ENCODE measurements around the gene CEP57L1.
"Not testable (repeated sequence)": the region's sequence is repeated elsewhere in the genome, so short reads cannot be mapped to it uniquely, and the experiment has no call there.

The CEP57L1 gene

DNA sequence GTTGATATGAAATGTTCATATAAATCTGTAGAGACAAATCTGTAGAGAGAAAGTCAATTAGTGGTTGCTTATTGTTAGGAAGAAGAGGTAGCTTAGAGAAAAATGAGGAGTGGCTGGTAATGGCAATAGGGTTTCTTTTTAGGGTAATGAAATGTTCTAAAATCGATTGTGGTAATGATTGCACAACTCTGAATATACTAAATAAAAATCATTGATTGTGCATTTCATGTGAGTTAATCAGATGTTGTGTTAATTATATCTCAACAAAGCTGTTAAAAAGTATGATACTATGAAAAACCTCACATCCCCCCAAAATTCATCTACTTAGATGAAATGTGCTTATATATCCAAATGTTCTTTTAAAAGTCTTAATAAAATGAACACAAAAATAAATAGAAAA, 84.2 kb downstream of the CEP57L1 start:
- DNase-seq = no peak

DNA sequence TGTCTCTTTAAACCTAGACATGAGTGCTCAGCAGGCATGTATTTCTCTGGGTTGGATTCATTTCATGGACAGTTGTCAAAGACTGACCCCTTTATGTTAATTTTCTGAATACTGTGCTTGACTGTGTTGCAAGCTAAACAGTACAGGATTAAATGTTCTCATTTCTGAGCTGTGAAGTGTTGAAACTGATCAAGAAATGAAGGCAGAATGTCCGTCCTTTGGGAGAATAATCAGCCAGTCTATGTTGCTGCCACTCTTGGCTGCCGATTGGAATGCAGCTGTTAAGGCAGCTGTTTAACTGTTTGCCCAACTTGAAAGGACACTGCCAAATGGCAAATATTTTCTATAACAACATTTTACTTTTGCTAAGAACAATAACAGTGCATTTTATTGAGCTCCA, 87.3 kb downstream of the CEP57L1 start:
- no peak for DNase-seq

DNA sequence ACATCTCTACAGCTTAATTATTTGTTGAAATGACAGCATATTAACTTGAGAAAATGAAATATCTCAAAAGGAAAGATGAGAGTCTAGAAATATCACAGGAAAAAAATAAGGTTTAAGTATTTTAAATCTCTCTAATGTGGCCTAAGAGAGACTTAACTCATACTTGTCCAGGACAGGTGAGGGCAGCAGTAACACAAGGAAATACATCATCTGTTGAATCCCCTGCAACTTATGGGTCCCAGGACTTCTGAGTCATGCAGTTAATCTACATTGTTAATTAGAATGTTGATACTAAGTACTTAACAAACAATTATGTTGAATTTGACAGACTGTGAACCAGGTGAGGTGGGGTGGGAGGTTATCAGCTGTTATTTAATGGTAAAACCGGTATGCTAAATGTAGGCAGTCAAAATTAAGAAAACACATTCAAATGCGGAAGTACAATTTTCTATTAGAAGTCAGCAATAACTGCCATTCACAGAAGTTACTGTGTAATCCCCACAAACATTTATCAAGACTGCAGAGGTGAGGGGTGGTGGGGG, 87.9 kb downstream of the CEP57L1 start:
- no peak for DNase-seq

DNA sequence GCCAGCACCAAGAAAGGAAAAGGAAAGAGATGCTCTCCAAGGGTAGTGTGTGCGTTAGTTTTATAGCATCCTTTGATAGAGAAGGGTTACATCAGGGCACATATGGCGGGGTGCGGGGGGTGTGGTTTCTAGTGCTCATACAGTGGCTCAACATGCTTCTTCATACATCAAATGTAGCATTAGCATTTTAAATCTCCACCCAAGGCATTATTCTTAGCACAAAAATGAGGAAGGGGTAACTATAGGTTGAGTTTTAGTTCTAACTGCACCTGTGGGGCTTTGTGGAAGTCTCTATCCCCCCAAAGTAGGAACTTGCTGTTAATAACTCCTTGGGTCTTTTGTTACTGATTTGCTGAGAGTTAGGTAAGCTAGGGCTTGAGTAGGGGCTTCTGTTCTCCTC, 89.3 kb downstream of the CEP57L1 start:
- no peak for DNase-seq

DNA sequence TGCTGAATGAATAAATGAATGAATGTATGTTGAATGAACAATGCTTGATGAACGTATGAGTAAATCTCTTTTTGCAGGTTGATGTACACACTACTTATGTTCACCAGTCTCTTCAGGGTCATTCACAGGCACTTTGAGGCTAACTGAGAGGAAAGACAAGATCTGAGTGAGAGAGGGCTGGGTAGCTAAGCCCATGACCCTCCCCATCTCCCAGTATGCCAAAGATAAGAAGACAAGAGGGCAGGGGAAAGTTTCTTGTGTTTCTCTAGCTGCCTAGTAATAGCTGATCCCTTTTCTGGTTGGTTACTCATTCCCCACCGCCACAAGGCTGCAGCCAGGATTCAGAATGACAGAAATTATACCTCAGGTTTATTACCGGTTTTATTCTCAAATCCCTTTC, 90.7 kb downstream of the CEP57L1 start:
- DNase-seq = no peak

DNA sequence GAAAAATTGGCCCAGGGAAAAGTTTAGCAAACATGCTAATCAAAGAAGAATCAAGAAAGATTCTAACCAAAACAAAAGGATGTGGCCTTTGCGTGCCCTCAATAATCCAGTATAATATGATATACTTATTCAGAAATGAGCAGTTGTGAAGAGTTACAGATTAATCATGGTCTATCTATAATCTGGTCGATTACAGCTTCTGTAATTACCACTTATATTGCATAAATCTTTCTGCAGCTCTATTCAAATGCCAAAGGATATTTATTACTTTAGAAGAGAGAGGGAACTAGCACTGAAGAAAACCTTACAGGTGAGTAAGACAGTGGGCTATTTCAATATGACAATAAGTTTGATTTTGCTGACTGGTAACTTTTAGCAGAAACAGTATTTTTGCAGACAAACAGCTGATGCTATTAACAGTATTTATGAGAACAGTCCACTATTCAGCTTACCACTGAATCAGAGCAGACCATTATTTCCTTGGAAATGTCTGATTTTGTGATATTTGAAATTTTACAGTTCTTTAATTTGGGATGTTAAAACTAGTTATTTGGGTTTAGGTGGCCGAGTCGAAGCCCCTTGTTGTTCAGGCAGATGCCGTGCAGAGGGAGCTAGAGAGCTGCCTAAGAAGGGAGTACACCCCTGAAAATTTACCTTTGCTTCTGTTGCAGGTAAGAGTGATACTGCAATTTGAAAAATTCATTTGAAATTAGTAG, 92.2 kb downstream of the CEP57L1 start:
- DNase-seq = peak; percentile 18

DNA sequence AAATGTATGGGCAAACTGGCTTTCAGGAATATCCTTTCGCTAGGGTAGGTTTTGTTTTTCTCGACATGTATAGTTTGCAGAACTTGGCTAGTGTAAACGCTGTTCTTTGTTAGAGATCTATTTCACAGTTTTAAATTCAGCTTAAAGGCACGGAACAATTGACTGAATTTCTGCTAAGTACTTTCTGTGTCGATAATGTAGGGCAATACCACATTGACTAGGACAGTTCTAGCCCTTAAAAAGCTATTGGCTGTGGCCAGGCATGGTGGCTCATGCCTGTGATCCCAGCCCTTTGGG, 92.8 kb downstream of the CEP57L1 start:
- no peak for DNase-seq

DNA sequence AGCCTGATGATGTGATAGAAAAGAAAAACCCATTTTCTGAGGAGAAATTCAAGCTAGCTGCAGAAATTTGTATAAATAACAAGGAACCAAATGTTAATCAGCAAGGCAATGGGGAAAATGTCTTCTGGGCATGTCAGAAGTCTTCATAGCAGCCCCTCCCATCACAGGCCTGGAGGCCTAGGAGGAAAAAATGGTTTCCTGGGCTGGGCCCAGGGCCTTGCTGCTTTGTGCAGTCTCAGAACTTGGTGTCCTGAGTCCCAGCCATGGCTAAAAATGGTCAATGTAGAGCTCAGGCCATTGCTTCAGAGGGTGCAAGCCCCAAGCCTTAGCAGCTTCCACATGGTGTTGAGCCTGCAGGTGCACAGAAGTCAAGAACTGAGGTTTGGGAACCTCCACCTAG, 96.1 kb downstream of the CEP57L1 start:
- DNase-seq = not testable (repeated sequence)

DNA sequence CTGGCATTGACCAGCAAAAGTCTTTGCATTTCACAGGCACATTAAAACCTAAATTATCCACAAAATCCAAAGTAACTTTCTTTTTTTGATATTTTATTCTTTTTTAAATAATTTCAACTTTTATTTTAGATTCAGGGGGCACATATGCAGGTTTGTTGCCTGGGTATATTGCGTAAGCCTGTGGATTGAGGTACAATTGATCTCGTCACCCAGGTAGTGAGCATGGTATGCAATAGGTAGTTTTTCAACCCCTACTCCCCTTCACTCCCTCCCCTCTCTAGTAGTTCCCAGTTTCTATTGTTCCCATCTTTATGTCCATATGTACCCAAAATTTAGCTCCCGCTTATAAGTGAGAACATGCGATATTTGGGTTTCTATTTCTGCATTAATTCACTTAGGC, 97.6 kb downstream of the CEP57L1 start:
- no peak for DNase-seq

DNA sequence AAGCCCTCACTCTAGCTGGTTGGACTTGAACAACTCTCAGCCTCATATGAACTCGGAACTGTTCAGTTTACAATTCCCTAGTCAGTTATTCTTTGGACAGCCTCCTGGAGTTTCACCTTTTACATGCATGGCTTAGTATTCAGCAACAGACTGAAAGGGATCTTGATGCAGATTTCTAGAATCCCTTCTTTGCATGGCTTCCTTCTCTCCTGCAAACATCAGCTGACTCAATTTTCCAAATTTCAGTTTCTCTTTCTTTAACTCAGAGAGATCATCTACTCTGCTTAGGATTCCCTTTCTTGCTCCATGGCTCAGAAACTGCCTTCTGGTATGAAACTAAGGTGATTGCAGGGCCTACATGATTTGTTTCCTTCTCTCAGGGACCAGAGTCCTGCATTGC, 99.6 kb downstream of the CEP57L1 start:
- no peak for DNase-seq

DNA sequence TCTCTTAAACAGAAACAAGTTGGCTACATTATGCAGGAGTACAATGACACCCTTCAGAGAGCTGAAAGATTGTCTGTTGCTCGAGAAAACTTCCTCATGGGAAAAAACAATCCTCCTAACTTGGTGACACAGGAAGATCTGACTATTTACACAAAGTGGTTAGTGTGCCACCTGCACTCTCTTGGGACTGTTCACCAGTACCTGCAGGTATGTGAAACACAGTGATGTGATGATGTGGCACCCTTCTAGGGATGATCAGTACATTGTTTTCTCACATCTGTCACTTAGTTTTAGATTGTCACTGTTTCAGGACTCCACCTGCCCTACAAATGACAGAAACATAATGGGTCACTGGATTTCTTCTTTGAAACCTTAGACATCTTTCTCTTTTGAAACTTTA, 101.8 kb downstream of the CEP57L1 start:
- no peak for DNase-seq

DNA sequence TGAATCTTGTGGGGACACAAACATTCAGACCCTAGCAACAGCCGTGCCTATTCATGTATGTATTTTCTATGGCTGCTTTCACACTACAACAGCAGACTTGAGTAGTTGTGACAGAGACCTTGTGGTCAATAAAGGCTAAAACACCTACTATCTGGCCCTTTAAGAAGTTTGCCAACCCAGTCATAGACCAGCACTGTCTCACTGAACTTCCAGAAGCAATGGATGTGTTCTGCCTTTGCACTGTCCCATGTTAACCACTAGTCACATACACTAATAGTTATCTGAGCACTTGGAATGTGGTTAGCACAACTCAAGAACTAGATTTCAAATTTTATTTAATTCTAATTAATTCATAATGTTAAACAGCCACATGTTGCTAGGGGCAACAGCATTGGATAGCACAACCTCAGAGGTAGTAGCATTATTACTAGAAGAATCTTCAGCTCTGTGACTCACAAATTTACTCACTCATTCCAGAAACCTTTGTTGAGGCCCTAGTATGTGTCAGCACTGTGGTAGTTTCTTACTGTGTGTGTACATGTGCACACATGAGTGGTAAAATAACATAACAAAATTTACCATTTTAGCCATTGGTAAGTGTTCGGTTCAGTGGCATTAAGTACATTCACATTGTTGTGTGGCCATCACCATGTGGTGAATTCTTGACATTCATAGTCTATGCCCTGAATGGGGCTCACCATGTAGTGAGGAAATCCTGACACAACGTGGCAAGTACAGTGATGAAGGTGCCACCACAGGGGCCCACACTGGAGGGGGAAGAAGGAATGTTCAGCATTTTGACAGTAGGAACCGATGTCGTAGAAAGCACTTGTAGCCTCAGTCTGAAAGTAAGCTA, 107.3 kb downstream of the CEP57L1 start:
- DNase-seq = no peak

DNA sequence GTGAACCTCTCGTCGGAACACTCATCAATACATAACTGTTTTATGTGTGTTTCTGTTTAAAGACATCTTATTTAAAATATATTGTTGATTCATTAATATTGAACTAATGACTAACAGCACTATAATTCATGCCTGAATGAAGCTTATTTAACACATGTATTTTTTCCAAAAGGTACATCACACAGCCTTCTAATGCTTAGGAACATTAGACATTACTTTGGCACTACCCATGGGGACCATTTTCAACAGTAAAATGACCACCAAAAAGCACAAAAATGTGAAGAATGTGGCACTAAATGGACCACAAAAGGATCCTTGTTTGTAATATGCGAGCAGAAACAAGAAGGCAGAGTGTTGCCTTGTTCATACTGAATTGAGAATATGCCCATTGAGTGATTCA, 109.2 kb downstream of the CEP57L1 start:
- DNase-seq = no peak

DNA sequence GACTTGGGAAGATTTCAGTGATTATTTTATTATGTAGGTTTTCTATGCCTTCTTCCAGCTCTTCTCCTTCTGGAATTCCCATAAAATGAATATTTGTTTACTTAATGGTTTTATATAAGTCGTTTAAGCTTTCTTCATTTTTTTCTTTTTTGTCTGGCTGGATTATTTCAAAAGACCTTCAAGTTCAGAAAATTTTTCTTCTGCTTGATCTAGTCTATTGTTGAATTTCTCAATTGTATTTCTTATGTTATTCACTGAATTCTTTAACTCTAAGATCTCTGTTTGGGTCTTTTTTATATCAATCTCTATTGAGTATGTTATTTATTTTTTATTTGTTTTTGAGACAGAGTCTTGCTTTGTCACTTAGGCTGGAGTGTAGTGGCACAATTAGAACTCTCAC, 117.4 kb downstream of the CEP57L1 start:
- DNase-seq = no peak
